SH-SY5Y (cell line): Measurements from ENCODE around the gene SLC26A11.

Experiments
- GATA2 ChIP-seq: IDR thresholded peaks from 2 replicates; pipeline ENCODE4 v1.6.1; 2011; ENCODE audit warnings: mild to moderate bottlenecking, low read depth, low read length
- GATA3 ChIP-seq: IDR thresholded peaks from 2 replicates; pipeline ENCODE4 v1.6.1; 2011; ENCODE audit warnings: low read depth, mild to moderate bottlenecking, low read length, moderate library complexity

- no peak for TF ChIP-seq GATA3
- no peak for TF ChIP-seq GATA2
Measured at GRCh38 chr17:80173916-80174315, 46.3 kb upstream of the SLC26A11 start.
